Stimulated activated memory B cell treated with anti-CD40 and anti-IgM and Interleukin-4, amounts not matched to agents 10 μg/mL and 1 μg/mL and 100 μg/mL, for 72 hours (primary cell): ENCODE results near the gene ZNF607.
A peak's percentile ranks its signal among the peaks of the same experiment; 100 is the strongest.
"Not testable (repeated sequence)": the region's sequence is repeated elsewhere in the genome, so short reads cannot be mapped to it uniquely, and the experiment has no call there.

ENCODE experiments used
- ATAC-seq: fragments of 150-1000 bp; cut with Tn5 transposase; 2 replicates; pipeline ENCODE4 v1.10.0; 2021
- H3K27ac Mint-ChIP-seq: one replicate; pipeline ENCODE4 v1.8.0; 2022; ENCODE audit warnings: mild to moderate bottlenecking, mixed read lengths
- H3K27me3 Mint-ChIP-seq: one replicate; pipeline ENCODE4 v1.8.0; 2022; ENCODE audit warnings: mixed read lengths
- H3K36me3 Mint-ChIP-seq: one replicate; pipeline ENCODE4 v1.8.0; 2022; ENCODE audit warnings: mixed read lengths
- H3K4me1 Mint-ChIP-seq: one replicate; pipeline ENCODE4 v1.8.0; 2022; ENCODE audit warnings: mixed read lengths
- H3K4me3 Mint-ChIP-seq: one replicate; pipeline ENCODE4 v1.8.0; 2022; ENCODE audit warnings: mild to moderate bottlenecking, moderate library complexity, mixed read lengths
- H3K9me3 Mint-ChIP-seq: one replicate; pipeline ENCODE4 v1.8.0; 2022; ENCODE audit warnings: mixed read lengths

The ZNF607 gene

DNA sequence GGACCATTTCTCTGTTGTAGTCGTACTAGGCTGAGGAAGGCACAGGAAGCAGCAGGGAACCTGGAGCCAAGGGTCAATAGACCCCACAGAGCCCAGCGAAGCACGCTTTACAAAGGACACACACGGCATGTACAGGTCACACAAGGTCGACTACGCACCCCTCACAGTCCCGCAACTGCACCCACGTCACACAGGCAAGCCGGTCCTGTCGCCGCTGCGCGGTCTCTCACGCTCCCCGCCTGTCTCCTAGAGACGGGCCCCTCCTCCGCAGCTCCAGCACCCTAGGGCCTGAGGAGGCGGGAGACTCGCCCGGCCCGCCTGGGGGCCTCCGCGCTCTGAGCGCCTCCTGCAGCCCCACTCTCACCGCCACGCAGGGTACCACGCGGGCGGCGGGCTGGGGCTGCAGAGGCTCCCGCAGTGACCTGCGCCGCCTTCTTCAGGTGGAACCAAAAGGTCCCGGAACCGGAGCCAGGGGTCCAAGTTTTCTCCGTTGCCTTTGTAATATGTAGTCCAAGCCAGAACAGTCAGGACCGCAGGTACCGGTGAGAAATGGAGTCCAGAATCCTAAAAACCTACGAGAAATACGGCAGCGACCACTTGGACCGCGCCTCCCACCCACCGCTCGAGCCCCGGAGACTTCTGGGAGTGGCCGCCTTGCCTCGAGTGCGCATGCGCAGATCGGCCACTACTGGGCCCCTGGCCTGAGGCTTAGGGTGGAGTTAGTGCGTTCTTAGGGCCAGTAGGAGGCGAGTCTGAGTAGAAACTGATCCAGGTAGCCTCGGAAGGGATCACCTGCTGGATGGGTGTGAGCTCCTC lies at the start of gene ZNF607:
ZNF607 (minus strand) TSS at position 651 of the 816 bp plus-strand sequence. CDS start 8,143 bp downstream, outside the sequence.
- Mint-ChIP-seq H3K36me3 (peaks cover 19% of the 10 kb centered on the region), H3K4me3 (peak within 1 kb of the TSS; percentile 89), H3K27me3 (no peaks in the 10 kb centered on the region), H3K27ac (peak within 1 kb of the TSS; percentile 86), H3K9me3 (no peaks in the 10 kb centered on the region), H3K4me1 (peaks cover 10% of the 10 kb centered on the region)
- ATAC-seq: peak; percentile 99

DNA sequence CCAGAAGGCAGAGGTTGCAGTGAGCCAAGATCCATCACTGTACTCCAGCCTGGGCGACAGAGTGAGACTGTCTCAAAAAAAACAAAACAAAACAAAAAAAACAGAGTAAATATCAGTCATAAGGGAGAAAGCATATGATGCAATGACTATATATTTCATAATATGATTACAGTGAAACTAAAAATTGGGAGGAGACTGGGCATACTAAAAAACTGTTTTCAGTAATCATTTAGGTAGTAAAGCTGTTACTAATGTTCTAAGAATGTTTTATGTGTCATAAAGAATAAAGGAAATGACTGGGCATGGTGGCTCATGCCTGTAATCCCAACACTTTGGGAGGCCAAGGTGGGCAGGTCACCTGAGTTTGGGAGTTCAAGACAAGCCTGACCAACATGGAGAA lies 43.9 kb upstream of the ZNF607 start:
- no peak overlapping the region for H3K27ac Mint-ChIP-seq
- H3K9me3 Mint-ChIP-seq: peaks cover 6% of the 10 kb centered on the region
- ATAC-seq: no peak
- no peaks in the 10 kb centered on the region for H3K4me1 Mint-ChIP-seq
- no peaks in the 10 kb centered on the region for H3K27me3 Mint-ChIP-seq
- H3K4me3 Mint-ChIP-seq: no peak overlapping the region
- peaks cover 77% of the 10 kb centered on the region for H3K36me3 Mint-ChIP-seq

GRCh38 chr19:37757683-37758082 lies 38.1 kb upstream of the ZNF607 start:
- H3K27ac Mint-ChIP-seq, H3K27me3 Mint-ChIP-seq, ATAC-seq, H3K9me3 Mint-ChIP-seq, H3K4me3 Mint-ChIP-seq, H3K4me1 Mint-ChIP-seq: not testable (repeated sequence)
- peaks cover 68% of the 10 kb centered on the region for H3K36me3 Mint-ChIP-seq

DNA sequence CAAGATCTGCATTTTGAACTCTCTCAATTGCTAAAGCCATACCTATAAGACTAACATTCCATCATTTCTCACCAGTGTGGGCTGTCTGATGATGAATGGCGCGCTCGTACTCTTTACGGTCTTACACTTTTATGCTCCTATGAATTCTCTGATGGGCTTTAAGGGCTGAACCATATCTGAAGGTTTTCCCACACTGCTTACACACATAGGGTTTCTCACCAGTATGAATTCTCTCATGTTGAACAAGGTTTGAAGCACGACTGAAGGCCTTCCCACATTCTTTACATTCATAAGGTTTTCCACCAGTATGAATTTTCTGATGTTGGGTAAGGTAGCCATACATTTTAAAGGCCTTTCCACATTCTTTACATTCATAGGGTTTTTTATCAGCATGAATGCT lies 18.8 kb upstream of the ZNF607 start:
- Mint-ChIP-seq H3K9me3 (peaks cover 28% of the 10 kb centered on the region), H3K27ac (no peak overlapping the region), H3K4me3 (no peak overlapping the region), H3K27me3 (no peaks in the 10 kb centered on the region), H3K36me3 (peaks cover 87% of the 10 kb centered on the region), H3K4me1 (no peaks in the 10 kb centered on the region)
- ATAC-seq: no peak

GRCh38 chr19:37725181-37725580 lies 5.6 kb upstream of the ZNF607 start:
- H3K36me3 Mint-ChIP-seq: no peaks in the 10 kb centered on the region
- H3K4me3 Mint-ChIP-seq: no peak overlapping the region
- no peak for ATAC-seq
- no peak overlapping the region for H3K27ac Mint-ChIP-seq
- H3K9me3 Mint-ChIP-seq: no peaks in the 10 kb centered on the region
- H3K27me3 Mint-ChIP-seq: no peaks in the 10 kb centered on the region
- no peaks in the 10 kb centered on the region for H3K4me1 Mint-ChIP-seq

DNA sequence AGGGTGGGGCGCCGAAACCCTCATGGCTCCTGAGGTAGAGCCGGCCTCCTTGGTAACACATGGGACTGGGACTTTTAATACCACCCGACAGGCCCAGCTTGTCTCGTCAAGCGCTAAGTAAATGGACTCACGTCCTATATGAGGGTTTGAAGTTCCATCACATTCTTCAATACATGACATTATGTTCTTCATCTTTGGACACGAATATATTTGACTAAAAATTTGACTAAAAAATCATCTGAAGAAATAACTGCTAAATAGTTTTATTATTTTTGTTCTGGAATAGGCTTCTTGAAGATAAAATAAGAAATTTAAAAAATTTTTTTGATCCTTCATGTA lies 335 bp upstream of the ZNF607 start:
- Mint-ChIP-seq H3K36me3 (peaks cover 15% of the 10 kb centered on the region), H3K27me3 (no peaks in the 10 kb centered on the region), H3K4me3 (peak overlapping the region; percentile 89), H3K4me1 (peaks cover 10% of the 10 kb centered on the region), H3K27ac (peak overlapping the region; percentile 86), H3K9me3 (no peaks in the 10 kb centered on the region)
- ATAC-seq: no peak

DNA sequence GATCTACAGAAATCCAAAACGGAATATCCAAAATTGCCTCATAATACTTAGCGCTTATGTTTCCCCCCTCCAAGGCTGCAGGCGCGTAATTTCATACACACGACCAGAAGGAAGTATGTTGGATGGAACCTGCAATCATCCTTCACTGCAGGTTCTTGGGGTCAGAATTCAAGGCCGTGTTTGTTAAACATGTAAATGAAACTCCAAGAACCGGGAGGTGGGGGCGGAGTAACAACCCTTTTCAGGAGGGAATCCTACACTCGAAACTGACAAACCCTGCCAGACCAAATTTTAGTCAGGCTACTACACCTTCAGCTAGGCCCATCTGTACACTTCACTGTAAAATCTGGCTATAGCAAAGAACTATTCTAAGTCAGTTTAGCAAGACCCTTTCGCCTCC lies 1.3 kb downstream of the ZNF607 start:
- Mint-ChIP-seq H3K4me3 (peak overlapping the region; percentile 89), H3K9me3 (no peaks in the 10 kb centered on the region), H3K4me1 (peaks cover 10% of the 10 kb centered on the region), H3K36me3 (peaks cover 20% of the 10 kb centered on the region), H3K27me3 (no peaks in the 10 kb centered on the region), H3K27ac (peak overlapping the region; percentile 86)
- ATAC-seq: no peak

DNA sequence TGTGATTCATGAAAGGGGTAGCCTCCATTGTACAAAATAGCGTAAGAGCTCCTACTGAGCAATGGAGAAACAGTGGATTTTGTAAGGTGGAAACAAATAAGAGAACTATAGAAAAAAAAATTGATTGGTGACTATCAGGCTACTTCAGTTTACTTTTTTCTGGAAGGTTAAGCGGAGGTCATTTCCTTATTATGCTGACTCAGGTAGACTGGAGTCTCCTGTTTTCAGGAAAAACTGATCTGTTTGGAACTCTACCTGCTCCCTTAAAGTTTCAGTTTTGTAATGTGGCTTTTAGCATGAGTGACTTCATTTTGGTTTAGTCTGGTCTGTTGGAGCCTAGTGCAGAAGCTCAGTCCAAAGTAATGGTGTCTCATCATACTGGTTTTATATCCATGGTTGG lies 3.4 kb downstream of the ZNF607 start:
- H3K27me3 Mint-ChIP-seq: no peaks in the 10 kb centered on the region
- H3K4me3 Mint-ChIP-seq: no peak overlapping the region
- no peak overlapping the region for H3K27ac Mint-ChIP-seq
- peaks cover 2% of the 10 kb centered on the region for H3K9me3 Mint-ChIP-seq
- H3K36me3 Mint-ChIP-seq: peaks cover 36% of the 10 kb centered on the region
- peaks cover 10% of the 10 kb centered on the region for H3K4me1 Mint-ChIP-seq
- ATAC-seq: no peak

DNA sequence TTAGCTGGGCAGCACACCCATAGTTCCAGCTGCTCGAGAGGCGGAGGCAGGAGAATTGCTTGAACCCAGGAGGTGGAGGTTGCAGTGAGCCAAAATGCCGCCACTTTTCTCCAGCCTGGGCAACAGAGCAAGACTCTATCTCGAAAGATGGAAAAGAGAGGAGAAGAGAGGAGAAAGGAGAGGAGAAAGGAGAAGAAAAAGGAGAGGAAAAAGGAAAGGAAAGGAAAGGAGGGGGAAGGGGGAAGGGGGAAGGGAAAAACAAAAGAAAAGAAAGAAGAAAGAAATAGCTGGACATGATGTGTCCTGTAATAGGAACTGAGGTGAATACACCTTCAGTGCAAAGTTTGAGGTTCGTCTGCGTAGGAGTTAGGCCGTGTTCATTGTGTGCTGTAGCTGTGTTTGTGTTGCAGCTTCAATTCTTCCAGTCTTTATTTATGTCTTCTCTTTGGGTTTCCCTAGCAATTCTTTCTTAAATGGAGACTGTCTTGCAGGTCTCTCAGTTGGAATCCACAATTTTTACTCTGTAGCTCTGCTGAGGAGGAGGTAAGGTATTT lies 13.4 kb downstream of the ZNF607 start:
- no peak overlapping the region for H3K27ac Mint-ChIP-seq
- H3K4me1 Mint-ChIP-seq: no peaks in the 10 kb centered on the region
- peaks cover 81% of the 10 kb centered on the region for H3K36me3 Mint-ChIP-seq
- H3K27me3 Mint-ChIP-seq: no peaks in the 10 kb centered on the region
- H3K4me3 Mint-ChIP-seq: no peak overlapping the region
- peaks cover 16% of the 10 kb centered on the region for H3K9me3 Mint-ChIP-seq
- no peak for ATAC-seq

DNA sequence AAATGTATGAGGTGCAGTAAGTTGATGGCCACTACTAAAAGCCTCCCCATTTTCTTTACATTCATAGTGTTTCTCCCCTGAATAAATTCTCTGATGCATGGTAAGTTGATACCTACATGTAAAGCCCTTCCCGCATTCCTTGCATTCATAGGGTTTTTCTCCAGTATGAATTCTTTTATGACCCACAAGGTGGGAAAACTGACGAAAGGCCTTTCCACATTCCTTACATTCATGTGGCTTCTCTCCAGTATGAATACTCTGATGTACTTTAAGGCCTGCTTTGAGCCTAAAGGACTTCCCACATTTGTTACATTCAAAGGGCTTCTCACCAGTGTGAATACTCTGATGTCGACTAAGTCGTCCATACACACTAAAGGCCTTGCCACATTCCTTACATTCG lies 20.5 kb downstream of the ZNF607 start:
- H3K4me1 Mint-ChIP-seq: no peaks in the 10 kb centered on the region
- H3K4me3 Mint-ChIP-seq: no peak overlapping the region
- no peaks in the 10 kb centered on the region for H3K27me3 Mint-ChIP-seq
- peaks cover 30% of the 10 kb centered on the region for H3K9me3 Mint-ChIP-seq
- peaks cover 72% of the 10 kb centered on the region for H3K36me3 Mint-ChIP-seq
- no peak overlapping the region for H3K27ac Mint-ChIP-seq
- ATAC-seq: no peak

GRCh38 chr19:37698216-37698615 lies 21.3 kb downstream of the ZNF607 start:
- no peak overlapping the region for H3K27ac Mint-ChIP-seq
- peaks cover 64% of the 10 kb centered on the region for H3K36me3 Mint-ChIP-seq
- no peaks in the 10 kb centered on the region for H3K4me1 Mint-ChIP-seq
- H3K27me3 Mint-ChIP-seq: no peaks in the 10 kb centered on the region
- H3K4me3 Mint-ChIP-seq: no peak overlapping the region
- peaks cover 30% of the 10 kb centered on the region for H3K9me3 Mint-ChIP-seq
- no peak for ATAC-seq

- Mint-ChIP-seq H3K36me3 (peaks cover 42% of the 10 kb centered on the region), H3K27ac (no peak overlapping the region), H3K9me3 (peaks cover 19% of the 10 kb centered on the region), H3K4me3 (no peak overlapping the region), H3K27me3 (no peaks in the 10 kb centered on the region), H3K4me1 (peaks cover 6% of the 10 kb centered on the region)
- no peak for ATAC-seq
Observed at GRCh38 chr19:37695144-37695899, 24.2 kb downstream of the ZNF607 start.

GRCh38 chr19:37692956-37693620 lies 26.5 kb downstream of the ZNF607 start:
- H3K4me3 Mint-ChIP-seq: no peak overlapping the region
- H3K9me3 Mint-ChIP-seq: peaks cover 13% of the 10 kb centered on the region
- no peaks in the 10 kb centered on the region for H3K27me3 Mint-ChIP-seq
- H3K27ac Mint-ChIP-seq: no peak overlapping the region
- peaks cover 6% of the 10 kb centered on the region for H3K4me1 Mint-ChIP-seq
- ATAC-seq: no peak
- H3K36me3 Mint-ChIP-seq: peaks cover 19% of the 10 kb centered on the region

DNA sequence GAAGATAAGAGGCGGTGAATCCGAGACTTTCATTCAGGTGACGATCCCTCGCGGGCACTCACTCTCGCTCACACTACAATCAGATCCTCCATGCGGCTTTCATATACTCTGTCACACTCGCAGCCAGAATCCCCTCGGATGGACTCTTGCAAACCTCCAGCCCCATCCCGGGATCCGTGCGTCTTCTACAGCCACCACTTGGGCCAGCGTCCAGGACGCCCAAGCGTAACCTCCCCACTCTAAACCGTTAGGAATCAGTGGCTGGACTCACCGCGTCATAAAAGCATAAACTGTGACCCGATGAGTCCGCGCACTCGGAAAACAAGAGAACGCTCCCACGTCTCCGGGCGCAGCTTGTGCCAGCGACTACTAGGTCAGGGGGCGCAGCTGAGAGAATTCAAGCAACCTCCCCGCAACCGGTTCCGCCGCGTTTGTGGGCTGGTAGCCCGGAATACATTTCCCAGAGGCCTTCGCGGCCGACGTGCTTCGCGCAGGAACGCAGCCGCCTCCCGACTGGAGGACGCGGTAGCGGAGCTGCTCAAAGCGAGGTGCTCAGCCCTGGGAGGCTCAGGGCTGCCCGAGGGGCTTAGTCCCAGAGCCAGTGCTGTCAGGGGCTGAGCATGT lies 27.6 kb downstream of the ZNF607 start:
- peaks cover 13% of the 10 kb centered on the region for H3K36me3 Mint-ChIP-seq
- H3K27ac Mint-ChIP-seq: peak overlapping the region; percentile 97
- peaks cover 6% of the 10 kb centered on the region for H3K4me1 Mint-ChIP-seq
- no peaks in the 10 kb centered on the region for H3K27me3 Mint-ChIP-seq
- ATAC-seq: peak; percentile 97
- peak overlapping the region; percentile 97 for H3K4me3 Mint-ChIP-seq
- H3K9me3 Mint-ChIP-seq: peaks cover 7% of the 10 kb centered on the region

GRCh38 chr19:37683520-37683919 lies 36.0 kb downstream of the ZNF607 start:
- H3K36me3 Mint-ChIP-seq: peaks cover 27% of the 10 kb centered on the region
- H3K27me3 Mint-ChIP-seq: no peaks in the 10 kb centered on the region
- H3K4me3 Mint-ChIP-seq: no peak overlapping the region
- H3K9me3 Mint-ChIP-seq: peaks cover 9% of the 10 kb centered on the region
- no peak for ATAC-seq
- no peaks in the 10 kb centered on the region for H3K4me1 Mint-ChIP-seq
- no peak overlapping the region for H3K27ac Mint-ChIP-seq
